GM21576 (cell line): ENCODE results near the gene SYNE1.
"Not testable (repeated sequence)": the region's sequence is repeated elsewhere in the genome, so short reads cannot be mapped to it uniquely, and the experiment has no call there.

Experiments used
- ATAC-seq: cut with Tn5 transposase; IDR thresholded peaks from one replicate; pipeline ENCODE4 v1.9.1; 2021; ENCODE audit warnings: mild to moderate bottlenecking, moderate library complexity; ENCODE audit not compliant: unreplicated experiment

Gene SYNE1

DNA sequence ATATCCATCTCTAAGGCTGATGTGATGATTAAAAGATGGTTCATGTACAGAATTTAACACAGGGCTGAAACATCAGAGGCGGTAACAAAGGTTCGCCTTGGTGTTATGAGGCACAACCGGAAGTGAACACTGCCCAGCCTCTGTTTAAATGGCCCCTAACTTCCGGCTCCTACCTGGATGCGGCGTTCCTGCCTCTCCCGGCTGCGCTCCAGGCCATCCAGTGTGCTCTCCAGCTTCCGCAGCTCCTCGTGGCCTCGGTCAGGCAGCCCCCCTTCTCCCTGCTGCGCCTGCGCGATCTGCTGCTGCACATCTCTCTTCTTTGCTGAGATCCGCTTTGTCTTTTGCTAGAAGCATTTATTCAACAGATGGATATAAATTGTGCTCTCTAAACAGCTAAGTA is 195.3 kb downstream of the SYNE1 start:
- no peak for ATAC-seq

DNA sequence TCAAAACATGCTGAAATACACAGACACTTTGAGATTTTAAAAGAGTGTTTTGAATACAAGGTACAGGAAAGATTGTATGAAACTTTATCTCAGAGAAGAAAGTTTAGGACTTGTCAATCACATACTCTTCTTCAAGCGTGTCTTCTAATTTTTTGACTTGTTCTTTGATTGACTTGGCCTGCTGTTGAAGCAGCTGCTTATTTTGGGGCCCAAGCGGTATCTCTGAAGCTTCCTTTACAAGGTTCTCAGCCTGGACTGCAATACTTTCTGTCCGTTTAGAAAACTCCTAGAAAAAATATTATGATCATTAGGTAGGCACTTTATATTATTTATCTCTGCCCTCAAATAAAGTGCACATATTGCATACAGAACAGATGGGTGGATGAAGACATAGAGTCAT is 201.3 kb downstream of the SYNE1 start:
- ATAC-seq: no peak

DNA sequence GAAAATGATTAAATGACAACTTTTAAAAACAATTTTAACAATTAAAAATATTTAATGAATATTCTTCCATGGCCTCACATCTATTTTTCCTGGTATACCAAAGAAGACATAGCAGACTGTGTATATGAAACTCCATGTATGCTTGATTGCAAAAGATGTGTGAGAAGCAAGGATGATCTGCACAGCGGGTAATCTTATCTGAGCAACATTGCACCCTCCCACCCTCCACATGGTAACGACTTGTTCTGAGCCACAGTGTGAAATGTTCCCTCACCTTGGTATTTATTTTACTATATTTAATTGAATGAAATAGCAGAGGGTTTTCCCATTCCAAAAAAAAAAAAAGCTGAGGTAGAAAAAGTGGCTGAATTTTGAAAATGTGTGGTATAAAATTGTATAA is 204.4 kb downstream of the SYNE1 start:
- no peak for ATAC-seq

DNA sequence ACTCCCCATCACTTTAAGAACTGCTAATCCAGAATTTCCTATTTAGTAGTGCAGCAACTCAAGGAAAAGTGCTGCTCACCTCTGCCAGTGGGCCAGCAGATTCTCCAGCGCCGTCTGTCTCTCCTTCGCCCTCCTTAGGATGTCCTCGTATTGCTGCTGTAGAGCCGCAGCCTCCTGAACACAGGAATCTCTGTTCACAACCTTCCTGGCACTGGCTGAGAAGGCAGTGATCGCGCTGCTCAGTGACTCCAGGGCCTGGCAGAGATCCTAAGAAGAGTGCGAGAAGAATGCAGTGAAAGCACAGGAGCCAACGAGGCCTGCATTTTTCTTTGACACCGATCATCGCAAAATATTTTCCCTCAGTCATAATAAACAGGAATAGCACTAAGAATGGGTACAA is 209.0 kb downstream of the SYNE1 start:
- no peak for ATAC-seq

DNA sequence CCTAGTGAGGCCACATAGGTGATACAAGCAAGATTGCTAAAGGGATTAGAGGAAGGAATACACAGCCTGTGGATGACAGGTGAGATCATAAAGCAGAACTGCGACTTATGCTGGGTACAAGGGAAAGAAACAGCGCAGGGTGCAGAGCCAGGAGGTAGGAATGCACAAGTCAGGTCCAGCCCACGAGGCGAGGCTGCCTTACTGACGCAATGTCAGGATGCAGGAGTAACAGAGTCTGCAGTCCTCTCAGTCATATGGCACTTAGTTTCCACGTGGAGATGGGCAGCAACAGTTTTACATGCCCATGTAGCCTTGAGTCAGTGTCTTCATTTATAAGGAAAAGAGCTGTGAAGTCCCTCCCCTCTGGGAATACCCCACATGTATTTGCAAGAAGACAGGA is 210.9 kb downstream of the SYNE1 start:
- no peak for ATAC-seq

DNA sequence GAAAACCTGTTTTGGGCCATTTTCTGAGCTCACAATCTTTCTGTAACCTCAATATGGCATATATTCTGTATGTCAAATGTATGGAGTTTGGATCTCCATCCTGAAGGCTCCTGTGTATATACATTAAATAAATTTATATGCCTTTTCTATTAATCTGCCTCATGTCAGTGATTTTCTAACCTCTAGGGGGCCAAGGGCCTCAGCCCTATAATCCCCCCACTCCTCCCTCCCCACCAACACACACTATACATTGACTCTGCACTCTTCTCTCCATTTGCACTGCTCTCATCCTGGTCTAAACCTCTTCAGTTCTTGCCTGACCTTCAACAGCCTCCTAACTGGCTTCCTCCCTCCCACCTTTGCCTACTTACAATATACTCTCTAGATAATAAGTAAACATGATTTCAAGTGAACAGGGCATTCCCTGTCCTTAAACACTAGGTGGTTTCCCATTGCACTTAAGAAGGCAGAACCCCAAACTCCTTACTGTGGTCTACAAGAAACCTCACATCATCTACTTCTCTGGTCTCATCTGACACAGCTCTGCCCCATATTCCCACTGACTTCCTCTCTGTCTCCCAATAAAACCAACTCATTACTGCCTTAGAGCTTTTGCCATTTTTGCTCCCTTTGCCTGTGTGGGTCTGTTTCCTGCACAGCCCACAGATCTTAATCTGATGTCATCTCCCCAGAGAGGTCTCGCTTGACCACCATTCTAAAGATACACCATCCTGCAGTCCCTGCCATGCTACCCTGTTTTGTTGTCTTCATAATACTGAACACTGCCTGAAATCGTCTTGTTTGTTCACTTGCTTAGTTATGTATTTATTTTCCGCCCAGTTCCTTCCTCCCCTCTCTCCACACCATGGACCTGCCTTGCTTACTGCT is 213.7 kb downstream of the SYNE1 start:
- ATAC-seq: no peak

DNA sequence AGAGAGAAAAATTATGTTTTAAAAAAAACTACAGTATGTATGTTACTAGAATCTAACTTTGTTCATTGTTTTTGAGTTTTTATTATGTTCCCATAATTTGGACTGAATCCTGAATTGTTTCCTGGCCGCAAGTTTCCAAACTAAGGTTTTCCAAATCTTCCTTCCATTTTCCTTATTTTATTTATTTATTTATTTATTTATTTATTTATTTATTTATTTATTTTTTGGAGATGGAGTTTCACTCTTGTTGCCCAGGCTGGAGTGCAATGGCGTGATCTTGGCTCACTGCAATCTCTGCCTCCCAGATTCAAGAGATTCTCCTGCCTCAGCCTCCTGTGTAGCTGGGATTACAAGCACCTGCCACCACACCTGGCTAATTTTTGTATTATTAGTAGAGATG is 215.7 kb downstream of the SYNE1 start:
- ATAC-seq: not testable (repeated sequence)

DNA sequence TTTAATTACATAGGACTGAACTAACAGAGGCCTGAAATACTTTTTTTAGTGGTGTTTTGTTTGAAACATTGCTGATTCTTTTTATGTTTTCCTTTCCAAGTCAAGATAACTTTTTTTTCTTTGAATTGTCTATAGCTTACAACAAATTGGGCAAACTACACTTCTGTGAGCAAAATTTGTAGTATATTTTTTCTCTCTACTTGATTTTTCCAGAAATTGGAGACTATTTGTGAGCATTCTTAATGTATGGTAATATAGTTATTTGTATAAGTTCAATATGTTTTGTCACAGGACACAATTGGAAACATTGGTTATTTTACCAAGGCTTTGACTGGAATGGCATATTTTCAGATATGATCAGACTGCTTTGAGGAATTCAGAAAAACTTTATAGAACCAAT is 216.5 kb downstream of the SYNE1 start:
- ATAC-seq: no peak

DNA sequence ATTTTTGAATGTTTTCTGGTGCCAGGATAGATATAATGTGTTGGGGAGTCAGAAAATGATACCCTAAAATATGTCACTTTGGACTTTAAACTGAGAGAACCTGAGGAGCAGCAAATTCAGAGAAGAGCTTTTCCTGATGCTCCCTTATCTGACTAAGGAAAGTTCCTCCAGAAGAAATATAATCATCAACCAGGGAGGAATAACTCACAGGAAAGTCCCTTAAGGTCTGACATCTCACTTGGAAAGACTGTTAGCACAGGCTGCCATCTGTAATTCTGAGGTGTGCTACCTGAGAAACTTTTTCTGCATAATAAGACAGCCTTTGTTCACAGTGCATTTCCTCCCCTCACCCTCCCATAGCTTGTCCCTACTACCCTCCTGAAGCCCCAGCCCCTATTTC is 218.6 kb downstream of the SYNE1 start:
- ATAC-seq: no peak

DNA sequence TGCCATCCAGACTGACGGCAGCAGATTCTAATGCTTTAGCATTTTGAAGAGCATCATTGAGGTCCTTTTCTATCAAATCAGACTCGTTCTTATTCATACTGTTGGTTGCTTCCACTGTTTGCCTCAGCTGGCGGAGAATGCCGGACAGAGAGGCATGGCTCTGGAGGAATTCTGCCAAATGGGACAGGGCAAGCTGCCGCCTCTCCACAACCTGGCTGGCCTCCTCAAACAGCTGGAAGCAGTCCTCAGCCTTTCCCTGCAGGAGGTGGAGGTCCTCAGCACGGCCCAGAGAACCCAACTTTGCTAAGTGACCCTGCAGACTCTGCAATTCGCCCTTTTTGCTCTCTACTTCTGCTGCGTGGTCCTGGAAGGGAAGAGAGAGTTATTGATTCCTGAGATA is 220.5 kb downstream of the SYNE1 start:
- ATAC-seq: no peak

DNA sequence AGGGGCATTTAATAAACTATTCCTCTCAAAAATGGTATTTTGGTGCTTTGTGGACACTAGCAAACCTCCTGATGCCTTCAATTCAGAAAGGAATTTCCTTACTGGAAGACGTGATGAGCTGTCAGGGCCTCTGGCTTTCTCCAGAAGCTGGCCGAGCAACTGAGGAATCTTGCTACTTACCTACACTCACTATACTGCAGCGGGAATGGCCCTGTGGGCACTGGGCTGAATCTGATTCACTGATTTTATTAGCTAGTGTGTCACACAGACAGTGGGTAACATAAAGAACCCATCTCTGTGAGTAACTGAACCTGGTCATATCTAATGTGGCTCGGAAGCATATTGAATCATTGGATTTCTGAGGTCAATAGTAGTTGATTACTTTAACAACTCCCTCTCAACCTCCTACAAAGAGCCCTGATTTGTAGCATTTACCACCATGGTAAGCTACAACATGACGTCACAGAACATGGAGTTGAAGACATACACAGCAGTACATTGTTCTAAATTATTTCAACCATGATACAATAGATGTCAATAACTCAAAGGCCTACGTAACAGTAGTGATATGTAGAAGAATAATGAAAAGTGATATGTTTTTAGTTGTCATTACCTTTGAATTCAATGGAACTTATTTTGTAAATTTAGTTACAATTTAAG is 232.1 kb downstream of the SYNE1 start:
- ATAC-seq: no peak

DNA sequence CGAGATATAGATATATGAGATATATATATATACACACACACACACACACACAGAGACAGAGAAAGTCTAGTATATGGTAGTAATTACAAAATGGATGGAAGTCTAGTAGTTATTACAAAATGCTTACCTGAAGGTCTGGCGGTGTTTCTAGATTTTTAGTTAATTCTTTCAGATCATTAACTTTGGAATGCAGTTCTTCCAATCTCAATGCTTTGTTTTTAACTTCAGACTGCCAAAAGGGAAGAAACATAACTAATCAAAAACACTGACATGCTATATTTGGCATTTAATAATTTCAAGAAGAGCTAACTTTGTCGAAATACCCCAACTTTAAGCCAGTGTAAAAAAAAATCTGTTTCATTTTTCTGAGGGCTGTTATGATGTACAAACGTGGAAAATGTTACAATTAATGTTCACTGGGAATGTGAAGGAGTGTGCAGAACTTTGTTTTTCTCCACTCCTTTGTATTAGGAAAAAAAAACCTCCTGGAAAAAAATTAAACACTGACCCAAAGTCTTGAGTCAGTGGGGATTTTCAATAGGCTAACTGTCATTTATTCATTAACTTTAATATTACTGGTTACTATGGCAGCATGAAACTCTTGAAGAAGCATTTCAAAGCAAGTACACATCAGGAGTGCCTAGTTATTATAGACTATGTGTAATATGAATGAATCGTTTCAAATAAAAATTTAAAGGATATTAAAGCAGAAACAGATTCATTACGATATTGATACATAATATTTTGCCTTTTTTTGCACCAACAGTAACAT is 232.9 kb downstream of the SYNE1 start:
- no peak for ATAC-seq

DNA sequence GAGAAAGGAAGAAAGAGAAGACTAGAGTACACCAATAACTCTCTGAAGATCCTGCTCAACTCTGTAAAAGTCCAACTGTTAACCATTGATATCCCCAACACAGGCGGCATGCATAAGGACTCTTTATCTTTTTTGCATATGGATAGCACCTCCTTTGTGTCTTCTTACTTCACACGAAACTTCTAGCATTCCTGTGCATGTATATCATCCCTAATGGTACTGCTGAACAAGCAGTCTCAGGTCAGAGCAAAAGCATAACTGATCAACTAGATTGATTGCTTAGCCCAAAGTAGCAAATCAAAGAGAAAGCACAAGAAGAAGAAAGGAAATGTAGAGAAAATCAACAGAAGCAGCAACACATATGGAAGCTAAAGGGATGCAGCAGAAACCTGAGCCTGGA is 234.4 kb downstream of the SYNE1 start:
- no peak for ATAC-seq

DNA sequence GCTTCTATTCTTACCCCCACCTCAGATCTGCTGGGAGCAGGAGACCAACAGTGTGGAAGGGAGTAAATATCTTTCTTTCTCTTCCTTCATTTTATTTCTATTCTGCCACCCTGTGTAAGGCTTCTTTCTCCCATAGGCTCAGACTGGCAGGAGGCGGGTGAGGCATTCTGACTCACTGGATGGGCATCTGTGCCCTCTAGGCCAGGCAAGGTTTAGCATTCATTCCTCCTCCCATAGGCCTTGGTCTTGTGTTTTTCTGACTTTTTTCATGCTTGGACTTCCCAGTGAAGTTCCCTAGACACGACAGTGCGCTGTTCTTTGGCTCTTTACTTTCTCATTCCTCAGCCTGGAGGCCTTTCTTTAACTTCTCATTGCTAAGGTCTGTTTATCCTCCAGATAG is 235.2 kb downstream of the SYNE1 start:
- ATAC-seq: no peak

DNA sequence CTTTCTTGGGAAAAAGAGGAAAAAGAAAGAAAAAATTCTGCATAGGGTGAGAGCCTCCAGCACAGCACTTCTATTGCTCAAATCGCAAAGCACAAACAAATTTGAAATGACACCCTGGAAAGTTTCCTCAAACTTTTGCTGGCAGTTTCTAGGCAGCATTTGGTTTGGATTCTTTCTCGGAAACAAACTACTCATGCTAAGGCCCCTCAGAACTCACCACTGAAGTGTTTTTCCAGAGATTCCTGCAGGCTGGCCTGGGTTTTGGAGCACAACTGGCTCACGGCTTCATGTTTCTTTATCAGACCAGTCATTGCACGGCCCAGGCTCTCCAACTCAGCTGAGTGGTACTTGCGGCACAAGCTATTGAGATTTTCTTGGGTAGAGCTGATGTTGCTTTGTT is 237.8 kb downstream of the SYNE1 start:
- ATAC-seq: no peak

DNA sequence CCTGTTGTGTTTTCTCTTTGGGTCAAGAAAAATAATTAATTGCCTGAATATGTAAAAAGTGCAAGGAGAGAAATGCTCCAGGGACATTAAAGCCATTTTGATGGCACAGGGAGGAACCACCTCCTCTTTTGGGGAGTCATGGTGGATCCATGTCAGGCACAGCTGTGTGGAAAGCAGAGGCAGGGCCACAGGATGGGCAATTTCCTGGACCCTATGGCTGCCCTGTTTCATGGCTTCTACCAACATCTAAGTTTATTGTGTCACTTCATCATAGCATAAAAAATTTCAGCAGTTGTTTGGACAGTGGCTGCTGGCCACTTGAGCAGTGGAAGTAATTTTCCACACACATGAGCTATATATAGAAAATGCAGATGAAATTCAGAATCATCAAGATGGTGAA is 238.2 kb downstream of the SYNE1 start:
- no peak for ATAC-seq

DNA sequence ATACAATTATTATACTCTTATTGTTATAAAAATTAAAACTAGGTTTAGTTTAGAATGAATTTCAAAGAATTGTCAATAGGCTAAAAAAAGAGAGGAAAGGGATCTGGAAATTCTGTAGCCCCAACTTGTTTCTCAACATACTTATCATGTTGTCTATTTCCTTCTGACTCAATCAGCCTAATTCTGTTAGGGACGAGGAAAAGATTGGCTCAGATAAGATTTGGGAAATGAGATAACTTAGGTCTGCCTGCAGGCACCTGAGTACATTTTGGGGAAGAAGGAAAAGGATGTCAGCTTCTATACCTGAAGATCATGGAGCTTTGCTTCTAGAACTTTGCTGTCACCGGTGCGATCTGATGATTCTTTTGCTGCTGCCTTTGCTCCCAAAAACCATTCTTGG is 238.8 kb downstream of the SYNE1 start:
- ATAC-seq: no peak

DNA sequence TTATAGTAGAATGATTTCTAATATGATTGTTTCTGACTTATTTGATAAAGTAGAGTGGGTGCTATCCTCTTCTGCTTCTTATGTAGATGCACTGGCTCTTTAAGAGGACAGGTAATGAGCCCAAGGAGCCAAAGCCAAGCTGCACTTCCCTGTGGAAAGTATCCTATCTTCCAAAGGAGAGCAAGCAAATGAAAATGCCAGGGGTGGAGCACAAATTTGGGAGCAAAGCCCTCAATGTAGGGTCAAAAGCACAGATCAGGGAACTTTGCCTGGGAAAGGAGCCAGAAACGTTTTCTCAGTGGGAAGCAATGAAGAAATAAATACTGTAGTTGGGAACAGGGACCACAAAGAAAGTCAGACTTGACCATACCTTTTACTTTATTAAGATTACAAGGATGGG is 242.9 kb downstream of the SYNE1 start:
- no peak for ATAC-seq

DNA sequence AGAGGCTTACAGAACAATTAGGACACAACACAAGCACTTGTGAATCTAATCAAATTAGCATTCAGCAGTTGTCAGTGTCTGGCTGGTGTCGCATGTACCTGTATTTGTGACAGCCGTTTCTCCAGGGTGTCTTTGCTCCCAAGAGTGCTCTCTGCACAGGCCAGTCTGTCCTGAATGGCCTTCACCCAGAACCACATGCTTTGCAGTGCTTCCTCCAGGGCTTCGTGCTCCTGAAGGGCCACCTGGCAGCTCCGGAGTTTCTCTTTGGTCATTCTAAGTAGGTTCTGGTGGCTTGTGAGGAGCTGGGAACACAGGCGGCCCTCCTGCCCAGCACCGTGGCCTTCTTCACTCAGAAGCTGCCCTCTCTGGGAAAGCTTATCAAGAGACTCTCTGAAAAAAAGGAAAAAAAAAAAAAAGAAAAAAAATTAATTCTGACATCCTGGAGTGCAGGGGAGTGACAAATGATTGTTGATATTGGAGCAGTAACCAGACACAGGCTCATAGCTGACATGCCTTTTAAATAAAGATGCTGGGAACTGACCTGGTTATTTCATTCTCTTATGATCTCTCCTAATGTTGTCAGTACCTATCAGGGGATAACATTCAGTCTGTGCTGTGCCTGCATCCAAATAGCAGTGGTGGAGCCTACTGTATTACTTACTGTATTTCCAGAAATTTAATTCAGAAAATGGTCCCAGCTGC is 245.8 kb downstream of the SYNE1 start:
- no peak for ATAC-seq

DNA sequence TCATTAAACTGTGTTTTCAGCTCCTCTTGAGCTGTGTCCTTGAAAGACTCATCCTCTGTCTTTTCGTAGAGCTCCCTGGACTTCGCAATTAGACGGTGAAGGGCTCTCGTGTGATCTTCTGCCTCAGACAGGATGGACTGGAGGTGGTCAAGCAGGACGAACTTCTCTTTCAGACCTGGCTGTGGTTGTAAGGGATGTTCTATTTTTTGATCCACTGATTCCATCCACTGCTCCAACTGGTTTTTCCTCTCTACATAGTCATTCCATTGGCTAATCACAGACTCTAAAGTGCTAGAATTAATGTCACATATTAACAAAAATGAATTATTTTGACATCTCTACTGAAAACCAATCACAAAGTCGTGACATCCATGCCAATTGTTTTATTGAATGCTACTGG is 250.1 kb downstream of the SYNE1 start:
- ATAC-seq: no peak

DNA sequence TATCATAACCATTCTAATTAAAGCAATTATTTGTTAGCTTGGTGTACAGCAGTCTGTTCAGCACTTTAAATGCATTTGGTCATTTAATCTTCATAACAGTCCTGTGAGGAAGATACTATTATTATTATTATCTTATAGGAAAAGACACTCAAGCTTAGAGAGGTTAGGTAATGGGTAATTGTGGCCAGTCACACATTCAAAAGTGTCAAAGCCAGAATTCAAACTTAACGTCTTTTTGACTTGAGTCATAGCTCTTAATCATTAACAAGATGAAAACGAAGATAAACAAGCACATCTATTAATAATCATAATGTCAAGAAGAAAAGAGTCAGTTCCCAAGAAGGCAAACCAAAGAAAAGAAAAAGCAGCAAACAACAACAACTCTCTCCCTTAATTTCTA is 251.0 kb downstream of the SYNE1 start:
- no peak for ATAC-seq
